ENCODE data around the gene SDCBP2.

SDCBP2 gene

GRCh38 chr20:1272368-1273100, 56.4 kb downstream of the SDCBP2 start:
- no peak for DNase-seq (ENCODE audit: low spot score)

- no peak for DNase-seq (ENCODE audit: low spot score)
Observed at GRCh38 chr20:1269850-1270249, 59.1 kb downstream of the SDCBP2 start.

DNA sequence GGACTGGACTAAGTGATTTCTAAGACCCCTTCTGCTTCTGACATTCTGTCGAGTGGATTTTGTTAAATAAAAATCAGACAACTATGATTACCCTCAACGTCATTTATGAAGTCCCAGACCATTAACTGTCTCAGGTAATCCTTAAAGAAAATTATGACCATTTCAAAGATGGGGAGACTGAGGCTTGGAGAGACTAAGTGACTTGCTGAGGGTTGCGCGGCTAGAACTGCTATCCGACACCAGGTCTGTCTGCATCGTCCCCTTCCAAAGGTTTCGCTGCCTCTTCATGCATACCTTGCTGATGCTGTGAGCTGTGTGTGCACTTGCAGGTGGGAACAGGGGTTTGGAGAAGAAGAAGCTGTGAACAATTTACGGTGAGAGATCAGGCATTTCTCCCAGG, 59.7 kb downstream of the SDCBP2 start:
- DNase-seq (ENCODE audit: low spot score), result no peak

- no peak for DNase-seq (ENCODE audit: low spot score)
Observed at GRCh38 chr20:1267809-1268374, 61.0 kb downstream of the SDCBP2 start.

DNA sequence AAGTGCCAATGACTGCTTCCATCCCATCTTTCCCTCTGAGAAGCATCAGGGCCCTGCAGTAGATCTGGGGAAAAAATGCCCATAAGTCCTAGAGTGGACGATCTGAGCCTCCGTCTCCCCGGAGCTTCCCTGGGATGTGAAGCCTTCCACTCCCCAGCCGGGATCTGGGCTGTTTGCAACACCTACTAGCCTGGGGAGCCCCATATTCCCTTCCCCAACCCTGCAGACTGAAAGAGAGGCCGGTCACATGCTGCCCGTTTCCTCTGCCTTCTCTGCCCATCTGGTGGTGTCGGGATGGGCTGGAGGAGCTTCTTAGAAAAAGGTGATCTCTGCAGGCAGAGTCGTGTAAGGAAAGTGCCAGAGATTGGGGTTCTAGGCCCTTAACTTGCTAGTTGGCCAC, 61.8 kb downstream of the SDCBP2 start:
- DNase-seq (ENCODE audit: low spot score), result no peak

DNA sequence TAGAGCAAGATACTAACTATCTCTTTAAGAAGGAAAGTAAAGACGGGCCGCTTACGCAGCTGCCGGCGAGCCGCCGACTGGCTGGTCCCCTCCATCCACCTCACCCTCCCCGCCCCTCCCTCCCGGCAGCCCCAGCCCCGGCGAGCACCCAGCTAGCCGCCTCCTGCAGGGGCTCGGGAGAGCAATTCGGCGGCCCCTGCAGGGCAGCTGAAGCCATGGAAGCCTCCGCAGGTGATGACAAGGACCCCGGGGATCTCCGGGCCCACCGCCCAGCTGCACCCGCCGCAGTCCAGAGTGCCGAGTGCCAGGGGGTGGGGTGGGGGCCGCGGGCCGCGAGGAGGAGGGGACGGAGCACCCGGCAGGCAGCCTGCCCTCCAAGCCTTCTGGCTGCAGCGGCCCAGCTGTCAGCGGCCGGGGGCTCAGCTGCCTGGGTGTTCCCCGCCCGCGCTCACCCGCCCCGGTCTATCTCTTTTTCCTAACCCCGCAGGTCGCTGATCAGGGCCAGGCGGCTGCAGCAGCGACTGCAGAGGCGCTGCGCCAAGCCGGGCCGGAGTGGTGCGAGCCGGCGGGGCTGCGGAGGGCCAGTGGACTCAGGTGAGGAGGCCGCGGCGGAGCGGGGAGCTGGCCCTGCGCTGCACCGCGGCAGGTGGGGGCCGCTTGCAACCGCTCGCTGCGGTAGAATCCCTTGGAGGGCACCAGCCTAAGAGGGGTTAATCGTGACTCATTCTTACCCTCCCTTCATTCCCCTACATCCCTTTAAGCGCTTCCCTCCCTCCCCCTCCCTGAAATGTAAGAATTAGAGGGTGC, 62.6 kb downstream of the SDCBP2 start, which contains the start of gene SNPH:
TSS of gene SNPH (plus strand) at position 128 of the 807 bp plus-strand sequence. CDS start 29,946 bp downstream, outside the sequence.
- peak; percentile 81 for DNase-seq (ENCODE audit: low spot score)

DNA sequence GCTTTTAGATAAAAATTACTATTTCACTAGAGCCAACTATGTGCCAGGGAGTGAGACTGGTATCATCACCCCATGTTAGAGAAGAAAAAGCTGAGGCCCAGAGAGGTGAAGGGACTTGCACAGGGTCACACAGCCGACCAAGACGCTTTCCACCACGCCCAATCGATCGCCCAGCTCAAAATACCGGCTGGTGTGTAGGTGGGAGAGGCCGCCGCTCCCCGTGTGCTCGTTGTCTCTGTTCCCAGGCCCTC, 63.1 kb downstream of the SDCBP2 start:
- DNase-seq (ENCODE audit: low spot score), result no peak

DNA sequence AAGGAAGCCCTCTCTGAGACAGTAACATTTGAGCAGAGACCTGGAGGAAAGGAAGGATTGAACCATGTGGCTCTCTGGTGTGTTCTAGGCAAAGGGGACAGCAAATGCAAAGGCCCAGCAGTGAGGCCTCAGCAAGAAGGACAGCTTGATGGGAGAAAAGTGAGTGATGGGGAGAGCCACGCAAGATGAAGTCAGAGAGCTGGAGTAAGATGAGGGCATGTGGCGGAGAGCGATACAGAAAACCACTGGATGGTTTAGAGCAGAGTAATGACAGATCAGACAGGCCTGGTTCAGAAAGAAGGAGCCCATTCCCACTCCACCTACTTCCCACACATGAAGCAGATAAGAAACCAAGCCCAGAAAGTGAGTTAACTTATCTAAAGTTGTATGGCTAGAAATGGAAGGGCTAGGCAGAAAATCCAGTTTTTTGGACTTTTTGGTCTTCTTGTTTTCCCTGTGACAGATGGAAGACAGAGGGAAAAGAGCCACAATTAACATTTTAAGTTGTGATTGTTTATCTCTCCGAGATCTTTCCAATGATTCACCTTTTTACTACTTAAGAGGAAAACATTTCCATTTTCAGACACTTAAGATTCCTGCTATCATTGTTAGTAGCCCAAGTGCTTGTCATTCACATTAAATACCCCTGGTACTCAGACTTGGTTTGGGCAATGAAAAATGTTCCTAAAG, 63.6 kb downstream of the SDCBP2 start:
- no peak for DNase-seq (ENCODE audit: low spot score)

- DNase-seq (ENCODE audit: low spot score), result no peak
Observed at GRCh38 chr20:1264727-1265126, 64.2 kb downstream of the SDCBP2 start.

GRCh38 chr20:1263853-1264252, 65.1 kb downstream of the SDCBP2 start:
- DNase-seq (ENCODE audit: low spot score), result no peak

Measured in CD4-positive, alpha-beta T cell treated with Interleukin-6 at 100 ng/mL for 8 hours (primary cell).